NB4 (cell line): Measurements from ENCODE around the gene CDH11.
A peak's percentile ranks its signal among the peaks of the same experiment; 100 is the strongest.

ENCODE experiments used
- DNase-seq: peaks from one replicate; pipeline ENCODE4 v3.0.0; 2010; ENCODE audit warnings: low read depth
- H3K4me3 ChIP-seq: one replicate; pipeline ENCODE4 v1.5.1; 2011; ENCODE audit warnings: mild to moderate bottlenecking, low read depth, low read length, moderate library complexity
- CTCF ChIP-seq: IDR thresholded peaks from one replicate; pipeline ENCODE4 v1.5.1; 2012; ENCODE audit warnings: low read depth, low read length
- MAX ChIP-seq: IDR thresholded peaks from 2 replicates; pipeline ENCODE4 v1.6.1; 2011; ENCODE audit warnings: low read depth, low read length
- MYC ChIP-seq: IDR thresholded peaks from 2 replicates; pipeline ENCODE4 v1.6.1; 2011; ENCODE audit warnings: low read depth, low read length
- POLR2A ChIP-seq: IDR thresholded peaks from 2 replicates; pipeline ENCODE4 v1.6.1; 2011; ENCODE audit warnings: mild to moderate bottlenecking; ENCODE audit not compliant: insufficient read length; ENCODE audit errors: extremely low read depth

The CDH11 gene

GRCh38 chr16:65119435-65119834 lies 2.4 kb downstream of the CDH11 start:
- DNase-seq, result no peak
- TF ChIP-seq MAX, result no peak
- TF ChIP-seq POLR2A, result no peak
- no peak for TF ChIP-seq CTCF
- TF ChIP-seq MYC, result no peak
- H3K4me3 ChIP-seq, result no peak overlapping the region

- no peak for TF ChIP-seq POLR2A
- TF ChIP-seq CTCF, result no peak
- no peak for TF ChIP-seq MYC
- no peak for TF ChIP-seq MAX
- H3K4me3 ChIP-seq, result no peak overlapping the region
- no peak for DNase-seq
These were observed 3.0 kb downstream of the CDH11 start for GRCh38 chr16:65118871-65119270.

GRCh38 chr16:65117811-65118448 lies 3.9 kb downstream of the CDH11 start:
- TF ChIP-seq CTCF, result peak; percentile 94
- no peak for TF ChIP-seq POLR2A
- no peak for TF ChIP-seq MYC
- H3K4me3 ChIP-seq, result no peak overlapping the region
- peak; percentile 68 for DNase-seq

GRCh38 chr16:65116818-65117430 lies 4.9 kb downstream of the CDH11 start:
- DNase-seq, result no peak
- TF ChIP-seq POLR2A (no peak), MAX (no peak), CTCF (no peak), MYC (no peak)
- no peak overlapping the region for H3K4me3 ChIP-seq

- no peak for TF ChIP-seq MYC
- TF ChIP-seq CTCF, result no peak
- no peak for TF ChIP-seq POLR2A
- TF ChIP-seq MAX, result no peak
- H3K4me3 ChIP-seq, result no peak overlapping the region
- no peak for DNase-seq
These were observed 5.6 kb downstream of the CDH11 start for GRCh38 chr16:65116216-65116615.

- TF ChIP-seq CTCF (no peak), MAX (no peak), POLR2A (no peak), MYC (no peak)
- no peak overlapping the region for H3K4me3 ChIP-seq
- no peak for DNase-seq
These were observed 7.3 kb downstream of the CDH11 start for GRCh38 chr16:65114527-65114926.
